Measurements from ENCODE around the gene IGLL5.
"Not testable (repeated sequence)": the region's sequence is repeated elsewhere in the genome, so short reads cannot be mapped to it uniquely, and the experiment has no call there.

DNA sequence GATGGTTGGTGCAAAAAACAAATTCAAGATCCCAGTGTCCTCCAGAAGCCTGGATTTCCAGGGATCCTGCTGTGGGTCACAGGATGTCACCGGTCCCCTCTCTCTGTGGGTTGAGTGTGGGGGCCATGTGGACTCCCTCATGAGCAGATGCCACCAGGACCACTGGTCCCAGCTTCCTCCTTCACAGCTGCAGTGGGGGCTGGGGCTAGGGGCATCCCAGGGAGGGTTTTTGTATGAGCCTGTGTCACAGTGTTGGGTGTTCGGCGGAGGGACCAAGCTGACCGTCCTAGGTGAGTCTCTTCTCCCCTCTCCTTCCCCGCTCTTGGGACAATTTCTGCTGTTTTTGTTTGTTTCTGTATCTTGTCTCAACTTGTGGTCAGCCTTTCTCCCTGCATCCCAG is 17.1 kb downstream of the IGLL5 start:
- not testable (repeated sequence) for TF ChIP-seq EP300, POLR2A (IDR thresholded peaks at IDR 0.05)

All from ovary (tissue), 1 donor.